ENCODE results near the gene ETNK2.

ETNK2 gene

GRCh38 chr1:204161609-204162493 is 10.0 kb upstream of the ETNK2 start:
- H4K91ac ChIP-seq (ENCODE audit: low read length) = no peak overlapping the region
- no peaks in the 10 kb centered on the region for H3K36me3 ChIP-seq (ENCODE audit: control insufficient read depth in 1 of 2, insufficient read depth in 2 of 2, low read depth in 1 of 2, low read length in 2 of 2)
- peaks cover 47 to 68% of the 10 kb centered on the region in 2 experiments for H3K27me3 ChIP-seq (ENCODE audit: control insufficient read depth in 1 of 2, insufficient read depth in 1 of 2, low read length in 2 of 2)
- H2BK12ac ChIP-seq (ENCODE audit: low read length in 2 of 2) = no peak overlapping the region
- H3K4me2 ChIP-seq (ENCODE audit: low read length, poor library complexity, severe bottlenecking) = no peak overlapping the region
- no peak overlapping the region for H3K18ac ChIP-seq (ENCODE audit: low read depth in 1 of 2, low read length in 2 of 2)
- 71% methylated on average over 13 of the region's 14 CpGs for WGBS
- no peak overlapping the region for H2BK5ac ChIP-seq (ENCODE audit: low read depth, low read length, poor library complexity, severe bottlenecking)
- no peaks in the 10 kb centered on the region for H3K4me1 ChIP-seq (ENCODE audit: control insufficient read depth, insufficient read depth, low read depth, low read length)
- no peak overlapping the region for H2AFZ ChIP-seq (ENCODE audit: low read depth, low read length)
- DNase-seq = no peak
- H3K27ac ChIP-seq (ENCODE audit: low read length, poor library complexity, severe bottlenecking) = no peak overlapping the region
- H2AK5ac ChIP-seq (ENCODE audit: low read length, severe bottlenecking) = no peak overlapping the region
- H3K4ac ChIP-seq (ENCODE audit: low read depth in 1 of 2, low read length in 2 of 2) = no peak overlapping the region
- no peak overlapping the region for H4K8ac ChIP-seq (ENCODE audit: low read length)
- H3K9me3 ChIP-seq (ENCODE audit: control insufficient read depth, low read length) = no peaks in the 10 kb centered on the region
- H3K4me3 ChIP-seq (ENCODE audit: insufficient read depth in 1 of 2, low read depth in 1 of 2, low read length in 2 of 2) = no peak overlapping the region
- no peak overlapping the region for H3K23ac ChIP-seq (ENCODE audit: low read length in 2 of 2)
- H3K79me1 ChIP-seq (replicated peaks; ENCODE audit: low read length, poor library complexity, severe bottlenecking) = no peaks in the 10 kb centered on the region
- H2BK120ac ChIP-seq (ENCODE audit: low read depth, low read length) = no peak overlapping the region
- H3K9ac ChIP-seq (ENCODE audit: low read length) = no peak overlapping the region
- no peak overlapping the region for H2BK15ac ChIP-seq (ENCODE audit: low read depth, poor library complexity, severe bottlenecking)
- no peak overlapping the region for H3K14ac ChIP-seq (ENCODE audit: low read length in 2 of 2)

GRCh38 chr1:204157962-204158361 is 6.1 kb upstream of the ETNK2 start:
- H2BK120ac ChIP-seq (ENCODE audit: low read depth, low read length) = no peak overlapping the region
- no peaks in the 10 kb centered on the region for H3K79me1 ChIP-seq (replicated peaks; ENCODE audit: low read length, poor library complexity, severe bottlenecking)
- H4K91ac ChIP-seq (ENCODE audit: low read length) = no peak overlapping the region
- H2AK5ac ChIP-seq (ENCODE audit: low read length, severe bottlenecking) = no peak overlapping the region
- no peak overlapping the region for H3K4me3 ChIP-seq (ENCODE audit: insufficient read depth in 1 of 2, low read depth in 1 of 2, low read length in 2 of 2)
- no peak overlapping the region for H3K9ac ChIP-seq (ENCODE audit: low read length)
- H3K4ac ChIP-seq (ENCODE audit: low read depth in 1 of 2, low read length in 2 of 2) = no peak overlapping the region
- H3K4me1 ChIP-seq (ENCODE audit: control insufficient read depth, insufficient read depth, low read depth, low read length) = no peaks in the 10 kb centered on the region
- no peak overlapping the region for H2BK12ac ChIP-seq (ENCODE audit: low read length in 2 of 2)
- no peak overlapping the region for H3K18ac ChIP-seq (ENCODE audit: low read depth in 1 of 2, low read length in 2 of 2)
- no peaks in the 10 kb centered on the region for H3K36me3 ChIP-seq (ENCODE audit: control insufficient read depth in 1 of 2, insufficient read depth in 2 of 2, low read depth in 1 of 2, low read length in 2 of 2)
- no peak overlapping the region for H2BK5ac ChIP-seq (ENCODE audit: low read depth, low read length, poor library complexity, severe bottlenecking)
- H3K4me2 ChIP-seq (ENCODE audit: low read length, poor library complexity, severe bottlenecking) = no peak overlapping the region
- H3K9me3 ChIP-seq (ENCODE audit: control insufficient read depth, low read length) = no peaks in the 10 kb centered on the region
- no peak overlapping the region for H4K8ac ChIP-seq (ENCODE audit: low read length)
- no peak overlapping the region for H3K27ac ChIP-seq (ENCODE audit: low read length, poor library complexity, severe bottlenecking)
- H3K27me3 ChIP-seq (ENCODE audit: control insufficient read depth in 1 of 2, insufficient read depth in 1 of 2, low read length in 2 of 2) = peaks cover 56 to 84% of the 10 kb centered on the region in 2 experiments
- H2BK15ac ChIP-seq (ENCODE audit: low read depth, poor library complexity, severe bottlenecking) = no peak overlapping the region
- H3K23ac ChIP-seq (ENCODE audit: low read length in 2 of 2) = no peak overlapping the region
- no peak overlapping the region for H3K14ac ChIP-seq (ENCODE audit: low read length in 2 of 2)
- no peak for DNase-seq
- WGBS = 56% methylated on average over 6 of the region's 6 CpGs
- no peak overlapping the region for H2AFZ ChIP-seq (ENCODE audit: low read depth, low read length)

DNA sequence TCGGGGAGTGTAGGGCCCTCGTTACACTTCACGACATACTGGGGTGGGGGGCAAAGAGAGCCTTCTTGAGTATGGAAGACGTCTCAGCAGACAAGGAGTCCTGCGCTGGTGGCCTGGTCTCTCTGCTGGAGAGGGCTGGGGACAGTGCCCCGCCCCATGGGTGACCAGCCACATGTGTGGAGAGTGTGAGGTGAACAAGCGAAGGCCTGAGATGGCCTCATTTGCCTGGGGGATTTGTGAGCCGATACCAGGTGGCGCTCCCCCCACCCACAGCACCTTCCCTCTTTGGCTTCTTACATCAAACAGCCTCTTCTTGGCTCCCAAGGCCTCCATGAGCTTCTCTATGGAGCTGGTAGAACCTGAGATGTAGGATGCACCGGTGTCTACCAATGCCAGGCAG is 4.0 kb upstream of the ETNK2 start:
- H3K27ac ChIP-seq (ENCODE audit: low read length, poor library complexity, severe bottlenecking) = no peak overlapping the region
- no peak overlapping the region for H3K9ac ChIP-seq (ENCODE audit: low read length)
- no peaks in the 10 kb centered on the region for H3K36me3 ChIP-seq (ENCODE audit: control insufficient read depth in 1 of 2, insufficient read depth in 2 of 2, low read depth in 1 of 2, low read length in 2 of 2)
- no peaks in the 10 kb centered on the region for H3K79me1 ChIP-seq (replicated peaks; ENCODE audit: low read length, poor library complexity, severe bottlenecking)
- H3K14ac ChIP-seq (ENCODE audit: low read length in 2 of 2) = no peak overlapping the region
- H2AK5ac ChIP-seq (ENCODE audit: low read length, severe bottlenecking) = no peak overlapping the region
- no peak overlapping the region for H2BK120ac ChIP-seq (ENCODE audit: low read depth, low read length)
- no peaks in the 10 kb centered on the region for H3K9me3 ChIP-seq (ENCODE audit: control insufficient read depth, low read length)
- H4K8ac ChIP-seq (ENCODE audit: low read length) = no peak overlapping the region
- H3K23ac ChIP-seq (ENCODE audit: low read length in 2 of 2) = no peak overlapping the region
- peaks cover 44 to 88% of the 10 kb centered on the region in 2 experiments for H3K27me3 ChIP-seq (ENCODE audit: control insufficient read depth in 1 of 2, insufficient read depth in 1 of 2, low read length in 2 of 2)
- H3K4ac ChIP-seq (ENCODE audit: low read depth in 1 of 2, low read length in 2 of 2) = no peak overlapping the region
- no peak overlapping the region for H3K4me2 ChIP-seq (ENCODE audit: low read length, poor library complexity, severe bottlenecking)
- no peak overlapping the region for H2BK5ac ChIP-seq (ENCODE audit: low read depth, low read length, poor library complexity, severe bottlenecking)
- DNase-seq = no peak
- H4K91ac ChIP-seq (ENCODE audit: low read length) = no peak overlapping the region
- H2BK12ac ChIP-seq (ENCODE audit: low read length in 2 of 2) = no peak overlapping the region
- no peak overlapping the region for H2AFZ ChIP-seq (ENCODE audit: low read depth, low read length)
- 74% methylated on average over 7 of the region's 10 CpGs for WGBS
- no peak overlapping the region for H3K4me3 ChIP-seq (ENCODE audit: insufficient read depth in 1 of 2, low read depth in 1 of 2, low read length in 2 of 2)
- H2BK15ac ChIP-seq (ENCODE audit: low read depth, poor library complexity, severe bottlenecking) = no peak overlapping the region
- no peak overlapping the region for H3K18ac ChIP-seq (ENCODE audit: low read depth in 1 of 2, low read length in 2 of 2)
- H3K4me1 ChIP-seq (ENCODE audit: control insufficient read depth, insufficient read depth, low read depth, low read length) = peaks cover 13% of the 10 kb centered on the region

DNA sequence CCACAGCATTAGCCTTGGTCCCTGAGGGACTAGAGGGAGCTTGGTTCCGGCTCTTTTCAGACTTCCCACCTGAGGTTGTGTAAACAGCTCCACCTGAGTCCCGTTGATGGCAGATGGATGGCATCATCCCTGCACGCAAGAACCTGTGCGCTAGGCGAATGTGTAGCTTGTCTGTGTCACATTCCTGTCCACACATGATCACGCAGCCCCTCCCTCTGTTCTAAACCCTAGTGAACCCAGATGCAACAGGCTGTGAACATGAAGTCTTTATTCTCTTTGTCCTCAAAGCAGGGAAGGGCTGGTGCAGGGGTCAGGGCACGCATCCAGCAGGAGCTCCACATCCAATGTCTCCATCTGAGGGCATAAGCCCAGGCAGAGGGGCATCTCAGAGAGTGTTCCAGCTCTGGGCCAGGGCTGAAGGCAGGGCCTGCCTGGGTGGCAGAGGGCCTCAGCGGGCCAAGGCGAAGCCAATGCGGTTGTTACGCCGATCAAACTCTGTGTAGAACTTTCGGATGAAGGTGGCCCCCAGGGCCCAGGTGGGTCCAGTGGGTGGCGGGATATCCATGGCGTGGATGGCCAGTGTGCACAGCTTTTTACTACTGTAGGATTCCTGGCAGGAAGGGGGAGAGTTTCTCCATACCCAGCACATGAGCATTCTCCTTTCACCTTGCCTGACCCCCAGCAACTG is 2.9 kb upstream of the ETNK2 start:
- no peak overlapping the region for H3K4me3 ChIP-seq (ENCODE audit: insufficient read depth in 1 of 2, low read depth in 1 of 2, low read length in 2 of 2)
- H4K8ac ChIP-seq (ENCODE audit: low read length) = no peak overlapping the region
- H2BK12ac ChIP-seq (ENCODE audit: low read length in 2 of 2) = no peak overlapping the region
- H3K79me1 ChIP-seq (replicated peaks; ENCODE audit: low read length, poor library complexity, severe bottlenecking) = no peaks in the 10 kb centered on the region
- H3K4me1 ChIP-seq (ENCODE audit: control insufficient read depth, insufficient read depth, low read depth, low read length) = peaks cover 17% of the 10 kb centered on the region
- H3K27me3 ChIP-seq (ENCODE audit: control insufficient read depth in 1 of 2, insufficient read depth in 1 of 2, low read length in 2 of 2) = peaks cover 33 to 85% of the 10 kb centered on the region in 2 experiments
- H3K4me2 ChIP-seq (ENCODE audit: low read length, poor library complexity, severe bottlenecking) = no peak overlapping the region
- H3K18ac ChIP-seq (ENCODE audit: low read depth in 1 of 2, low read length in 2 of 2) = no peak overlapping the region
- no peak overlapping the region for H2BK15ac ChIP-seq (ENCODE audit: low read depth, poor library complexity, severe bottlenecking)
- H3K4ac ChIP-seq (ENCODE audit: low read depth in 1 of 2, low read length in 2 of 2) = no peak overlapping the region
- H3K27ac ChIP-seq (ENCODE audit: low read length, poor library complexity, severe bottlenecking) = no peak overlapping the region
- H2AFZ ChIP-seq (ENCODE audit: low read depth, low read length) = no peak overlapping the region
- H3K9ac ChIP-seq (ENCODE audit: low read length) = no peak overlapping the region
- no peak overlapping the region for H2BK120ac ChIP-seq (ENCODE audit: low read depth, low read length)
- H3K14ac ChIP-seq (ENCODE audit: low read length in 2 of 2) = no peak overlapping the region
- H3K23ac ChIP-seq (ENCODE audit: low read length in 2 of 2) = no peak overlapping the region
- H3K9me3 ChIP-seq (ENCODE audit: control insufficient read depth, low read length) = no peaks in the 10 kb centered on the region
- H2BK5ac ChIP-seq (ENCODE audit: low read depth, low read length, poor library complexity, severe bottlenecking) = no peak overlapping the region
- no peaks in the 10 kb centered on the region for H3K36me3 ChIP-seq (ENCODE audit: control insufficient read depth in 1 of 2, insufficient read depth in 2 of 2, low read depth in 1 of 2, low read length in 2 of 2)
- no peak overlapping the region for H2AK5ac ChIP-seq (ENCODE audit: low read length, severe bottlenecking)
- no peak overlapping the region for H4K91ac ChIP-seq (ENCODE audit: low read length)
- WGBS = 90% methylated on average over 15 of the region's 15 CpGs
- no peak for DNase-seq
